OCI-LY7 (cell line): ENCODE measurements around the gene COPZ2. TPM values are rescaled to one million over a fixed set of nuclear protein-coding genes. Genes with fewer than 3 reads are reported as not detected.
"Not testable (repeated sequence)": the region's sequence is repeated elsewhere in the genome, so short reads cannot be mapped to it uniquely, and the experiment has no call there.

ENCODE experiments used
- BruUV-seq: library from RNA; stranded (reverse); fragments of 400-500 nt; replicated peaks from 2 replicates; lab custom pipeline; 2021; lab: Mats Ljungman, UMichigan
- CTCF ChIA-PET: fragments of 300-600 bp; sonication (Branson Sonifier 250); formaldehyde crosslinking; loops from one replicate; lab custom pipeline; 2022; ENCODE audit warnings: antibody characterized with exemption; ENCODE audit not compliant: unreplicated experiment; lab: Charles Lee
- POLR2A ChIA-PET: fragments of 300-600 bp; sonication (Branson Sonifier 250); formaldehyde crosslinking; loops from one replicate; lab custom pipeline; 2022; ENCODE audit warnings: antibody characterized with exemption; lab: Charles Lee
- DNase-seq: peaks from one replicate; pipeline ENCODE4 v3.0.0-alpha.2; 2015; ENCODE audit warnings: low spot score
- H2AFZ ChIP-seq: fragments of 200-600 bp; sonication (generic), shearing (Covaris generic); 2 replicates; pipeline ENCODE4 v1.6.1; 2014; ENCODE audit warnings: mild to moderate bottlenecking, antibody characterized with exemption, low read length, moderate library complexity
- H3K27ac ChIP-seq: fragments of 200-600 bp; sonication (generic); 2 replicates; pipeline ENCODE4 v1.5.1; 2014; ENCODE audit warnings: mixed run types, low read depth, mild to moderate bottlenecking, moderate library complexity, low read length, inconsistent platforms; ENCODE audit not compliant: poor library complexity, severe bottlenecking
- H3K36me3 ChIP-seq: fragments of 200-600 bp; sonication (generic); 2 replicates; pipeline ENCODE4 v1.6.1; 2014; ENCODE audit warnings: mild to moderate bottlenecking, antibody characterized with exemption, low read length, moderate library complexity, mixed read lengths; ENCODE audit not compliant: insufficient read depth
- H3K4me1 ChIP-seq: fragments of 200-600 bp; sonication (generic); 2 replicates; pipeline ENCODE4 v1.5.1; 2014; ENCODE audit warnings: mild to moderate bottlenecking, low read length; ENCODE audit not compliant: insufficient read depth, poor library complexity, severe bottlenecking
- H3K4me2 ChIP-seq: fragments of 200-600 bp; sonication (generic); 2 replicates; pipeline ENCODE4 v1.6.1; 2014; ENCODE audit warnings: mild to moderate bottlenecking, low read length
- H3K4me3 ChIP-seq: fragments of 200-600 bp; sonication (generic); 2 replicates; pipeline ENCODE4 v1.5.1; 2014; ENCODE audit warnings: mild to moderate bottlenecking, low read depth, low read length; ENCODE audit not compliant: poor library complexity, severe bottlenecking
- H3K79me2 ChIP-seq: fragments of 200-600 bp; sonication (generic); 2 replicates; pipeline ENCODE4 v1.6.1; 2016; ENCODE audit warnings: low read depth, mild to moderate bottlenecking, low read length, moderate library complexity, mixed read lengths; ENCODE audit not compliant: insufficient read depth
- H3K9me2 ChIP-seq: fragments of 200-600 bp; sonication (generic); 2 replicates; pipeline ENCODE4 v1.6.1; 2016; ENCODE audit warnings: mild to moderate bottlenecking, low read length, mixed read lengths; ENCODE audit not compliant: insufficient read depth
- H3K9me3 ChIP-seq: fragments of 200-600 bp; sonication (generic); 2 replicates; pipeline ENCODE4 v1.6.1; 2014; ENCODE audit warnings: mild to moderate bottlenecking, mixed run types, low read length, mixed read lengths
- H4K20me1 ChIP-seq: fragments of 200-600 bp; sonication (generic); 2 replicates; pipeline ENCODE4 v1.6.1; 2014; ENCODE audit warnings: mild to moderate bottlenecking, antibody characterized with exemption, low read length, moderate library complexity, mixed read lengths; ENCODE audit not compliant: insufficient read depth
- EZH2phosphoT487 ChIP-seq: fragments of 200-600 bp; sonication (generic); IDR thresholded peaks from 2 replicates; pipeline ENCODE4 v1.6.1; 2018; ENCODE audit warnings: low read depth, borderline replicate concordance, mild to moderate bottlenecking, mixed run types, antibody characterized with exemption, low read length, moderate library complexity, mixed read lengths
- intact Hi-C: fragments of 100-400 bp; cut with micrococcal nuclease; formaldehyde crosslinking; loops from one replicate; pipeline ENCODE4 v1.10.0; 2022; ENCODE audit not compliant: unreplicated experiment
- total RNA-seq, 2 experiments: library from RNA; depleted of rRNA in 1 of 2; stranded (reverse); fragments of >200 nt in 1 of 2; shearing (Covaris generic) in 1 of 2; gene quantifications; 2 replicates each; pipeline ENCODE4 v1.2.3, GENCODE V29; 2014 to 2022
- TF ChIP-seq, protein P1 (sequence below): fragments of 200-600 bp; sonication (generic); conservative IDR thresholded peaks from 2 replicates; pipeline ENCODE4 v1.5.1; 2014; ENCODE audit warnings: mild to moderate bottlenecking, antibody characterized with exemption, low read length, moderate library complexity, mixed read lengths

COPZ2 gene
- total RNA-seq, 2 experiments from 2014 or later, result 1.2 to 1.7 TPM

GRCh38 chr17:48081858-48082257, 44.3 kb upstream of the COPZ2 start:
- TF ChIP-seq, protein P1, sequence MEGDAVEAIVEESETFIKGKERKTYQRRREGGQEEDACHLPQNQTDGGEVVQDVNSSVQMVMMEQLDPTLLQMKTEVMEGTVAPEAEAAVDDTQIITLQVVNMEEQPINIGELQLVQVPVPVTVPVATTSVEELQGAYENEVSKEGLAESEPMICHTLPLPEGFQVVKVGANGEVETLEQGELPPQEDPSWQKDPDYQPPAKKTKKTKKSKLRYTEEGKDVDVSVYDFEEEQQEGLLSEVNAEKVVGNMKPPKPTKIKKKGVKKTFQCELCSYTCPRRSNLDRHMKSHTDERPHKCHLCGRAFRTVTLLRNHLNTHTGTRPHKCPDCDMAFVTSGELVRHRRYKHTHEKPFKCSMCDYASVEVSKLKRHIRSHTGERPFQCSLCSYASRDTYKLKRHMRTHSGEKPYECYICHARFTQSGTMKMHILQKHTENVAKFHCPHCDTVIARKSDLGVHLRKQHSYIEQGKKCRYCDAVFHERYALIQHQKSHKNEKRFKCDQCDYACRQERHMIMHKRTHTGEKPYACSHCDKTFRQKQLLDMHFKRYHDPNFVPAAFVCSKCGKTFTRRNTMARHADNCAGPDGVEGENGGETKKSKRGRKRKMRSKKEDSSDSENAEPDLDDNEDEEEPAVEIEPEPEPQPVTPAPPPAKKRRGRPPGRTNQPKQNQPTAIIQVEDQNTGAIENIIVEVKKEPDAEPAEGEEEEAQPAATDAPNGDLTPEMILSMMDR, result no peak
- Histone ChIP-seq H3K27ac (no peak overlapping the region), H2AFZ (no peak overlapping the region), H3K9me3 (no peaks in the 10 kb centered on the region), H3K9me2 (no peaks in the 10 kb centered on the region), H3K4me1 (peaks cover 11% of the 10 kb centered on the region), H3K36me3 (peaks cover 3% of the 10 kb centered on the region; the same call in 1 of the 2 replicates), H3K4me3 (no peak overlapping the region), H3K79me2 (peaks cover 36% of the 10 kb centered on the region; the same call in 1 of the 2 replicates), H3K4me2 (no peak overlapping the region), H4K20me1 (peaks cover 7% of the 10 kb centered on the region; the same call in 1 of the 2 replicates)
- intact Hi-C loops, result no loop called here
- no TSS peak for BruUV-seq
- ChIA-PET CTCF (no interaction called here), POLR2A (interaction anchor here (0.6 to 1.0 kb wide), 2 partner anchors 33 to 342 kb away, joined by 5 read pairs; partner anchors contain the start of gene NFE2L1)
- no peak for DNase-seq

DNA sequence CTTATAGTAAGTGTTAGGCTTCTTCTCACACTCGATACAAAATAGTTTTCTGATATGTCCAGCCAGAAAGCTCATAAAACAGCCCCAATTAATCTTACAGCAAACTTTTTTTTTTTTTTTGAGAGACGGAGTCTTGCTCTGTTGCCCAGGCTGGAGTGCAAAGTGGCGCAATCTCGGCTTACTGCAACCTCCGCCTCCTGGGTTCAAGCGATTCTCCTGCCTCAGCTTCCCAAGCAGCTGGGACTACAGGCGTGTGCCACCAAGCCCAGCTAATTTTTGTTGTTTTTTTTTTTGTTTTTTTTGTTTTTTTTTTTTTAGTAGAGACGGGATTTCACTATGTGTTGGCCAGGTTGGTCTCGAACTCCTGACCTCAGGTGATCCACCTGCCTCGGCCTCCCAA, 39.6 kb upstream of the COPZ2 start:
- H3K4me1 ChIP-seq, H3K9me2 ChIP-seq, H3K4me2 ChIP-seq, DNase-seq, H2AFZ ChIP-seq, H4K20me1 ChIP-seq, CTCF ChIA-PET, BruUV-seq, intact Hi-C loops, H3K9me3 ChIP-seq, H3K4me3 ChIP-seq, H3K27ac ChIP-seq: not testable (repeated sequence)
- Histone ChIP-seq H3K79me2 (peaks cover 14% of the 10 kb centered on the region; the same call in 1 of the 2 replicates), H3K36me3 (peaks cover 48% of the 10 kb centered on the region)
- POLR2A ChIA-PET, result interaction anchor here (0.8 kb wide), 1 partner anchor 21 kb away, joined by 3 read pairs; no protein-coding TSS in a partner anchor

GRCh38 chr17:48074322-48075081, 36.9 kb upstream of the COPZ2 start:
- intact Hi-C loops, result loop anchor here (1.0 kb wide), 1 partner anchor 48 kb away; no protein-coding TSS in a partner anchor
- BruUV-seq, result no TSS peak
- peaks cover 73% of the 10 kb centered on the region for H3K36me3 ChIP-seq
- peaks cover 3% of the 10 kb centered on the region; the same call in 1 of the 2 replicates for H3K79me2 ChIP-seq
- CTCF ChIA-PET, result interaction anchor here (0.7 kb wide), 1 partner anchor 9 kb away, joined by 3 read pairs; no protein-coding TSS in a partner anchor
- no peaks in the 10 kb centered on the region for H3K4me1 ChIP-seq
- H3K27ac ChIP-seq, result no peak overlapping the region
- H3K9me2 ChIP-seq, result no peaks in the 10 kb centered on the region
- H2AFZ ChIP-seq, result no peak overlapping the region
- no peaks in the 10 kb centered on the region for H3K9me3 ChIP-seq
- POLR2A ChIA-PET, result interaction anchor here (0.8 kb wide), 1 partner anchor 20 kb away, joined by 4 read pairs; no protein-coding TSS in a partner anchor
- no peak for TF ChIP-seq EZH2phosphoT487
- TF ChIP-seq, protein P1, result peak; percentile 92
- DNase-seq, result peak; percentile 75
- H3K4me2 ChIP-seq, result no peak overlapping the region
- no peak overlapping the region for H3K4me3 ChIP-seq
- H4K20me1 ChIP-seq, result no peaks in the 10 kb centered on the region; the same call in 1 of the 2 replicates

- peaks cover 79% of the 10 kb centered on the region for H3K36me3 ChIP-seq
- intact Hi-C loops, result loop anchor here (1.0 kb wide), 1 partner anchor 47 kb away; no protein-coding TSS in a partner anchor
- H2AFZ ChIP-seq, DNase-seq, CTCF ChIA-PET, H4K20me1 ChIP-seq, H3K9me3 ChIP-seq, H3K4me3 ChIP-seq, H3K4me1 ChIP-seq, H3K4me2 ChIP-seq, H3K79me2 ChIP-seq, BruUV-seq, H3K27ac ChIP-seq, H3K9me2 ChIP-seq: not testable (repeated sequence)
- POLR2A ChIA-PET, result interaction anchor here (0.8 to 1.2 kb wide), 2 partner anchors 19 to 45 kb away, joined by 3 to 4 read pairs; no protein-coding TSS in a partner anchor
Observed at GRCh38 chr17:48073566-48074094, 36.0 kb upstream of the COPZ2 start.
